ENCODE results near the gene SLC25A51. TPM values are rescaled to one million over a fixed set of nuclear protein-coding genes. Genes with fewer than 3 reads are reported as not detected.
"Not testable (repeated sequence)": the region's sequence is repeated elsewhere in the genome, so short reads cannot be mapped to it uniquely, and the experiment has no call there.

SLC25A51 gene
- total RNA-seq, 3 donors from 2014 or later (not counting 1 experiment from before 2014, with no cell fraction given): 22.2 to 35.4 (median 33.7) TPM

DNA sequence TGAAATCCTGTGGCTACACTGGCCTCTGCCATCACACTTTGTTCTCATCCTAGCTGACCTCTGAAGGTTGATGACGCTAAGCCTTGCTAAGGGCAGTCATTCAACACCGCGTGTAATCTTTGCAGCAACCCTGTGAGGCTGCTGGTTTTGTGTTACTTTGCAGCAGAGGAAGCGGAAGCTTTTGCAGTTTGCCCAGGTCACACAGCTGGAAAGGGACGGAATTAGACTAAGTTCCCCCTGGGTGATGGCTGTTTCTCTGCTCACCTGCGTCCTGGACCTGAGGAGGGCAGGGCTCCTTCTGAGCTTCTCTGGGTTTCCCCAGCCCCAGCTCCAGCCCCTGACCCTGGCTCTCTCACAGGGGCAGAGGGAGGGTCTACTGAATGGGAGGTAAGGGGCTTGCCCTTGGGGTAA, 7.3 kb upstream of the SLC25A51 start:
- Histone ChIP-seq H3K4me3 (ENCODE audit: low read length) (no peak overlapping the region), H3K9me3 (ENCODE audit: control insufficient read depth, insufficient read depth, low read length) (no peaks in the 10 kb centered on the region), H3K4me1 (ENCODE audit: control insufficient read depth, insufficient read depth, low read length) (no peaks in the 10 kb centered on the region), H3K36me3 (ENCODE audit: control insufficient read depth, insufficient read depth, low read length) (no peaks in the 10 kb centered on the region), H3K27me3 (ENCODE audit: control insufficient read depth, insufficient read depth, low read length) (no peaks in the 10 kb centered on the region), H3K27ac (ENCODE audit: low read length) (no peak overlapping the region)
- H3K27me3 Mint-ChIP-seq (ENCODE audit: low read depth in 2 of 2): no peaks in the 10 kb centered on the region
- no peak overlapping the region for H3K27ac Mint-ChIP-seq
- ATAC-seq (no peak), DNase-seq (no peak)
- H3K4me1 Mint-ChIP-seq: peaks cover 0 to 9% of the 10 kb centered on the region in 2 donors
- H3K36me3 Mint-ChIP-seq: no peaks in the 10 kb centered on the region
- intact Hi-C loops (cut with micrococcal nuclease): loop anchor here (5.0 kb wide), 2 partner anchors 156 to 251 kb away; partner anchors contain the start of gene SHB
- no peak overlapping the region for H3K4me3 Mint-ChIP-seq
- TF ChIP-seq, protein P1, sequence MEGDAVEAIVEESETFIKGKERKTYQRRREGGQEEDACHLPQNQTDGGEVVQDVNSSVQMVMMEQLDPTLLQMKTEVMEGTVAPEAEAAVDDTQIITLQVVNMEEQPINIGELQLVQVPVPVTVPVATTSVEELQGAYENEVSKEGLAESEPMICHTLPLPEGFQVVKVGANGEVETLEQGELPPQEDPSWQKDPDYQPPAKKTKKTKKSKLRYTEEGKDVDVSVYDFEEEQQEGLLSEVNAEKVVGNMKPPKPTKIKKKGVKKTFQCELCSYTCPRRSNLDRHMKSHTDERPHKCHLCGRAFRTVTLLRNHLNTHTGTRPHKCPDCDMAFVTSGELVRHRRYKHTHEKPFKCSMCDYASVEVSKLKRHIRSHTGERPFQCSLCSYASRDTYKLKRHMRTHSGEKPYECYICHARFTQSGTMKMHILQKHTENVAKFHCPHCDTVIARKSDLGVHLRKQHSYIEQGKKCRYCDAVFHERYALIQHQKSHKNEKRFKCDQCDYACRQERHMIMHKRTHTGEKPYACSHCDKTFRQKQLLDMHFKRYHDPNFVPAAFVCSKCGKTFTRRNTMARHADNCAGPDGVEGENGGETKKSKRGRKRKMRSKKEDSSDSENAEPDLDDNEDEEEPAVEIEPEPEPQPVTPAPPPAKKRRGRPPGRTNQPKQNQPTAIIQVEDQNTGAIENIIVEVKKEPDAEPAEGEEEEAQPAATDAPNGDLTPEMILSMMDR (IDR thresholded peaks at IDR 0.05): no peak
- no peaks in the 10 kb centered on the region for H3K9me3 Mint-ChIP-seq
- 88% methylated on average over 6 of the region's 6 CpGs for WGBS (ENCODE audit: insufficient coverage)

DNA sequence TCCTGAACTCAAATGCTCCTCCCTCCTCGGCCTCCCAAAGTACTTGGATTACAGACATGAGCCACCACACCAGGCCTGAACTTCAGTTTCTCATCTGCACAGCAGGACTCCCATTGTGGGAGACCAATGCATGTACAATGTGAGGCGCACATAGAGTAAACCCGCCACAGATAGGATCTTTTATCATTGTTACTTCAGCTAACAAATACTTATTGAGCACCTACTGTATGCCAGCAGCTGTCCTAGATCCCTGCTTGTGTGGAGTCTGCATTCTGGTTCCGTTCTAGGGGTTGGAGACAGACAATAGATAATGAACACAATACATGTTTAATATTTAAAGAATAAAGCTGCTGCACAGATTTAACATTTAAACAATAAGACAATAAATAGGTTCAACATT, 6.3 kb upstream of the SLC25A51 start:
- Mint-ChIP-seq H3K27me3 (ENCODE audit: low read depth in 2 of 2) (no peaks in the 10 kb centered on the region), H3K36me3 (no peaks in the 10 kb centered on the region), H3K9me3 (no peaks in the 10 kb centered on the region), H3K4me3 (no peak overlapping the region), H3K4me1 (peaks cover 0 to 13% of the 10 kb centered on the region in 2 donors), H3K27ac (no peak overlapping the region)
- intact Hi-C loops (cut with micrococcal nuclease): loop anchor here (5.0 kb wide), 2 partner anchors 157 to 252 kb away; partner anchors contain the start of gene SHB
- TF ChIP-seq, protein P1 (IDR thresholded peaks at IDR 0.05): no peak
- Histone ChIP-seq H3K4me1 (ENCODE audit: control insufficient read depth, insufficient read depth, low read length) (no peaks in the 10 kb centered on the region), H3K27me3 (ENCODE audit: control insufficient read depth, insufficient read depth, low read length) (no peaks in the 10 kb centered on the region), H3K27ac (ENCODE audit: low read length) (no peak overlapping the region), H3K4me3 (ENCODE audit: low read length) (no peak overlapping the region), H3K9me3 (ENCODE audit: control insufficient read depth, insufficient read depth, low read length) (no peaks in the 10 kb centered on the region), H3K36me3 (ENCODE audit: control insufficient read depth, insufficient read depth, low read length) (no peaks in the 10 kb centered on the region)
- ATAC-seq (no peak), DNase-seq (no peak)
- WGBS (ENCODE audit: insufficient coverage): 88% methylated on average over 3 of the region's 4 CpGs

DNA sequence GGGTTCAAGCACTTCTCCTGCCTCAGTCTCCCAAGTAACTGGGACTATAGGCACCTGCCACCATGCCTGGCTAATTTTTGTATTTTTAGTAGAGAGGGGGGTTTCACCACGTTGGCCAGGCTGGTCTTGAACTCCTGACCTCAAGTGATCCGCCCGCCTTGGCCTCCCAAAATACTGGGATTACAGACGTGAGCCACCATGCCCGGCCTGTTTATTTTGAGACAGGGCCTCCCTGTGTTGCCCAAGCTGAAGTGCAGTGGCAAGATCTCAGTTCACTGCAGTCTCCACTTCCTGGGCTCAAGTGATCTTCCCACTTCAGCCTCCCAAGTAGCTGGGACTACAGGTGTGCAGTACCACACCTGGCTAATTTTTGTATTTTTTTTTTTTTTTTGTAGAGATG, 5.9 kb upstream of the SLC25A51 start:
- not testable (repeated sequence) for H3K9me3 Mint-ChIP-seq; H3K36me3 ChIP-seq (ENCODE audit: control insufficient read depth, insufficient read depth, low read length); H3K4me3 Mint-ChIP-seq; ATAC-seq; H3K4me1 ChIP-seq (ENCODE audit: control insufficient read depth, insufficient read depth, low read length); H3K27ac Mint-ChIP-seq; H3K9me3 ChIP-seq (ENCODE audit: control insufficient read depth, insufficient read depth, low read length); H3K36me3 Mint-ChIP-seq; H3K4me3 ChIP-seq (ENCODE audit: low read length); H3K27me3 Mint-ChIP-seq (ENCODE audit: low read depth in 2 of 2); H3K27ac ChIP-seq (ENCODE audit: low read length); DNase-seq; H3K27me3 ChIP-seq (ENCODE audit: control insufficient read depth, insufficient read depth, low read length)
- WGBS (ENCODE audit: insufficient coverage): 87% methylated on average over 5 of the region's 5 CpGs
- peaks cover under 1 to 18% of the 10 kb centered on the region in 2 donors for H3K4me1 Mint-ChIP-seq
- intact Hi-C loops (cut with micrococcal nuclease): loop anchor here (5.0 kb wide), 2 partner anchors 157 to 252 kb away; partner anchors contain the start of gene SHB

DNA sequence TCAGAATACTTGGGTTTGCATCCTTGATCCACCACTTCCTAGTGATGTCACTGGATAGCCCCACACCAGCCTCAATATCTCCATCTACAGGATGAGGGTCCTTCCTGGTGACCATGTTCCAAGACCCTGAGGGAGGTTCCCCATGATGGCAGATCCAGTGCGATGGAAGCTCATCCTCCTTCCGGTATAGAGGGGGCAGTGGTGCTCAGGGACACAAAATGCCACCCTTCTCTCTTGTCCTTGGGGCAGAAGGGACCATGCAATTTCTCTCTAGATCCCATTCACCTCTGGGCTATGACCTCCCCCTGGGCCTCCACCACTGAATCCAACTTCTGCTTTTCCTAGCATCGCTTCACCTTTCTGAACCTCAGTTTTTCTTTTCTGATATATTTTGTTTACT, 5.4 kb upstream of the SLC25A51 start:
- peaks cover 7% of the 10 kb centered on the region for H3K4me1 ChIP-seq (ENCODE audit: control insufficient read depth, insufficient read depth, low read length)
- no peak overlapping the region for H3K27ac ChIP-seq (ENCODE audit: low read length)
- 100% methylated on average over 2 of the region's 3 CpGs for WGBS (ENCODE audit: insufficient coverage)
- no peak overlapping the region for H3K4me3 ChIP-seq (ENCODE audit: low read length)
- Mint-ChIP-seq H3K27ac (no peak overlapping the region), H3K27me3 (ENCODE audit: low read depth in 2 of 2) (no peaks in the 10 kb centered on the region), H3K4me3 (no peak overlapping the region), H3K4me1 (peaks cover 6 to 23% of the 10 kb centered on the region in 2 donors), H3K9me3 (no peaks in the 10 kb centered on the region), H3K36me3 (no peaks in the 10 kb centered on the region)
- no peaks in the 10 kb centered on the region for H3K27me3 ChIP-seq (ENCODE audit: control insufficient read depth, insufficient read depth, low read length)
- ATAC-seq (no peak), DNase-seq (no peak)
- no peaks in the 10 kb centered on the region for H3K9me3 ChIP-seq (ENCODE audit: control insufficient read depth, insufficient read depth, low read length)
- TF ChIP-seq, protein P1 (IDR thresholded peaks at IDR 0.05): no peak
- H3K36me3 ChIP-seq (ENCODE audit: control insufficient read depth, insufficient read depth, low read length): no peaks in the 10 kb centered on the region
- intact Hi-C loops (cut with micrococcal nuclease): no loop called here

All from natural killer cell (primary cell).